OCI-LY7 (cell line): ENCODE measurements around the gene DUSP28.

ENCODE experiments used
- EZH2phosphoT487 ChIP-seq: fragments of 200-600 bp; sonication (generic); IDR thresholded peaks from 2 replicates; pipeline ENCODE4 v1.6.1; 2018; ENCODE audit warnings: low read depth, borderline replicate concordance, mild to moderate bottlenecking, mixed run types, antibody characterized with exemption, low read length, moderate library complexity, mixed read lengths
- TF ChIP-seq, protein P1 (sequence below): fragments of 200-600 bp; sonication (generic); conservative IDR thresholded peaks from 2 replicates; pipeline ENCODE4 v1.5.1; 2014; ENCODE audit warnings: mild to moderate bottlenecking, antibody characterized with exemption, low read length, moderate library complexity, mixed read lengths

DNA sequence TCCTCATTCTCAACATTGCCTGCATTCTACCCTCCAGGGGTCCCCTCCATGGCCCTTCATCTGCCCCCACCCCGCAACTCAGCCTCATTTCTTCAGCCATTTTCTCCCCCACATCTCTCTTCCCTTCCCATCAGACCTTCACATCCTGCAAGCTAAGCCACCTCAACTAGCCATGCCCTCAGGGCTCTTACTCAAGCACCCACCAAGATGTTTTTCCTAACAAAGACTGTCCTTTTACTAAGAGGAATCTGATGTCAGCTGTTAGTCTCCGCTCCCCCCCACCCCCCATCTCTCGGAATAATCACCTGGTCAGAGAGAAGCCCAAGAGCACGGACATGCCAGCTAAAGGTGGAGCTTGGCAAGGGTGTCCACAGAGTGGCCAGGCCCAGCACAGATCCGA, 21.7 kb downstream of the DUSP28 start:
- TF ChIP-seq, protein P1, sequence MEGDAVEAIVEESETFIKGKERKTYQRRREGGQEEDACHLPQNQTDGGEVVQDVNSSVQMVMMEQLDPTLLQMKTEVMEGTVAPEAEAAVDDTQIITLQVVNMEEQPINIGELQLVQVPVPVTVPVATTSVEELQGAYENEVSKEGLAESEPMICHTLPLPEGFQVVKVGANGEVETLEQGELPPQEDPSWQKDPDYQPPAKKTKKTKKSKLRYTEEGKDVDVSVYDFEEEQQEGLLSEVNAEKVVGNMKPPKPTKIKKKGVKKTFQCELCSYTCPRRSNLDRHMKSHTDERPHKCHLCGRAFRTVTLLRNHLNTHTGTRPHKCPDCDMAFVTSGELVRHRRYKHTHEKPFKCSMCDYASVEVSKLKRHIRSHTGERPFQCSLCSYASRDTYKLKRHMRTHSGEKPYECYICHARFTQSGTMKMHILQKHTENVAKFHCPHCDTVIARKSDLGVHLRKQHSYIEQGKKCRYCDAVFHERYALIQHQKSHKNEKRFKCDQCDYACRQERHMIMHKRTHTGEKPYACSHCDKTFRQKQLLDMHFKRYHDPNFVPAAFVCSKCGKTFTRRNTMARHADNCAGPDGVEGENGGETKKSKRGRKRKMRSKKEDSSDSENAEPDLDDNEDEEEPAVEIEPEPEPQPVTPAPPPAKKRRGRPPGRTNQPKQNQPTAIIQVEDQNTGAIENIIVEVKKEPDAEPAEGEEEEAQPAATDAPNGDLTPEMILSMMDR = no peak
- TF ChIP-seq EZH2phosphoT487 = no peak
